HPDE6-E6E7 (cell line): ENCODE data around the gene CBY1.

Experiments
- DNase-seq: peaks from one replicate; pipeline ENCODE4 v3.0.0; 2011; ENCODE audit warnings: missing footprints; ENCODE audit errors: extremely low spot score

Gene CBY1

GRCh38 chr22:38721551-38721950 lies 65.1 kb downstream of the CBY1 start:
- DNase-seq: no peak
